HT1080 (cell line): Measurements from ENCODE around the gene AFF3. TPM values are rescaled to one million over a fixed set of nuclear protein-coding genes. Genes with fewer than 3 reads are reported as not detected.

Experiments used
- DNase-seq: peaks from one replicate; pipeline ENCODE4 v3.0.0-alpha.2; 2015; ENCODE audit warnings: low read depth
- total RNA-seq: library from RNA; depleted of rRNA; stranded (reverse); fragments of >200 nt; shearing (Covaris generic); gene quantifications from 2 replicates; pipeline ENCODE4 v1.2.3, GENCODE V29; 2014

Gene AFF3
- total RNA-seq, 1 experiment from 2014 or later = 9.3 TPM

DNA sequence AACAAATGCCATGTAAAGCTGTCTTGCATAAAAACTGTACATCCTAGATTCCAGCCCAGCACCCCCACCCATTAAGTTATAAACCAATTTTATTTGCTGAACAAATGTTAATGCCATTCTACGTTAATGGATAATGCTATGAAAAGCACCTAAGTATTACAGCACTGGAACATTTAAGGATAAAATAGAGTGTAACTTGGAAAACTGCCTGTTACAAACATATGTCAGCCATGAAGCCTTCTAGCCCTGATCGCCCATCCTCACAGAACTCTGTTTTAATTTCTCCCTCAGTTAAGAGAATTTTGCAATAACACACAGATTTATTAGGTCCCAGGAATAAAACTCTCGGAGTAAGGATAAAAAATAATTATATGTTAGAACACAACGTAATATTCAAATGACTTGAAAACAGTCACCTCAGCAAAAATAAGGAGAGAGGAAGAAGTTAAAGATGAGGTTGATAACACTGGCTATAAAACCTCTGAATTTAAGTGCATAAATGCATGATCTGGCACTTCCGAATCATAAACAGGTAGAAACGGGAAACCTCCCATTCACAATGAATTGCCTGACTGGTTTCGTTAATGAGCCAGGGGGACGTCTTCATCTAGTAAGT lies 308.7 kb downstream of the AFF3 start:
- DNase-seq = no peak

DNA sequence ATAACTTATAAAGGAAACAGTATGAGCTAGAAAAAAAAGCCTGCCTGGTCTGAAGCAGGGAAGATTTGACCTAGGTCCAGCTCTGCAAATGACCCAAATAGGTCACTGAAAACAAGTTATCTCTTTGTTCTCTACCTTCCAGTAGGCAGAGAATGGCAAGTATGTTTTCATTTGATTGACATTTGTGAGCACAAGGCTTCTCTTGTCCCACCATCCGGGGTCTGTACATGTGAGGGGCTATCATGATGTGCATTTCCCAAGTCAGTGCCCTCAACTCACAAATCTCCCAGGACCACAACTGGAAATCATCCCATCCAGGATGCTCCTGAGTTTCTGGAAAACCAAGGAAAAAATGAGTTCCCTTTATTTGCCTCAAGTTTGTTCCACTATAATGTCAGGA lies 309.5 kb downstream of the AFF3 start:
- no peak for DNase-seq

DNA sequence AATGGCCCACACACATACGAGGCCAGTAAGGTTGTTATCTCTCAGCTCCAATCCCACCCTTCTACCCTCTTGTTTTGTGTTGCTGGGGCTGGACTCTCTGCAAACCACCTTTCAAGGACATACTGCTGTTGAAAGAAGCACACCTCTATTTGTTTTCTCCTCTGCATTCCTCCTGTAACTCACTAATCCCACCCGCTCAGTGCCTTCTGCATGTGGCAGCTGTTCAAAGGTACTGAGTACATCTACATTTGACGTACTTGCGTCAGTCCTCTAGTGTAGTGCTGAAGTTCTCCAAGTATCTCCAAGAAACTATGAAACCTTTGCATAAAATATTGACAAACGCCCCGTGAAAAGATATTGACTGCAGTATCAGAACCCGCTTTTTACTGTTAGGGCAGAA lies 310.6 kb downstream of the AFF3 start:
- DNase-seq = no peak

DNA sequence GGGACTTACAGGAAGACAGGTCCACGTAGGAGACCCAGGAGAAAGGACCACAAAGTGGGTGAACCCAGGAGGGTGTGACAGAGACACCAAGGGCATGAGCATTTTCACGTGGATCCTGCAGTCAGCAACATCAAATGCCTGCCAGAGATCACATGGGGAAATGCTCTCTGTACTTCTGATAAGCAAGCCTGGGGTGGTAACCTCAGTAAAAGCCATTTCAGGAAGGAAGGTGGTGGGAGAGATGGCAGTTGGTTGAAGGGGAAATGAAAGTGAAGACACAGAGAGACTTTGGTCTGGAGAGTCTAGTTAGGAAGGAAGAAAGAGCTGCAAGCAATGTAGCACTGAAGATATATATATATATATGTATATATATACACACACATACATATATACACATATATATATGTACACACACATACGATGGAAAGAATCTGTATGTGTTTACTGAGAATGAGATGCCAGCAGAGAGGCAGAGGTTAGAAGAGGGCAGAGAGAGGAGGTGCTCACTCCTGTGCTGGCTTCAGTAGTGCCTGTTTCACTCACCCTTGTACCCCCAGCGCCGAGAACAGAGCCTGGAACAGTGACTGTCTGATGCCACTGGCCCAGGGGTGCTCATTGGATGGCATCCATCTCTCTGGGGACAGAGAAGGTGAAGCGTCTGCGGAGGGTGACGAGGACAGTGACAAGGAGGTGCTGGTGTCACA lies 314.9 kb downstream of the AFF3 start:
- no peak for DNase-seq

DNA sequence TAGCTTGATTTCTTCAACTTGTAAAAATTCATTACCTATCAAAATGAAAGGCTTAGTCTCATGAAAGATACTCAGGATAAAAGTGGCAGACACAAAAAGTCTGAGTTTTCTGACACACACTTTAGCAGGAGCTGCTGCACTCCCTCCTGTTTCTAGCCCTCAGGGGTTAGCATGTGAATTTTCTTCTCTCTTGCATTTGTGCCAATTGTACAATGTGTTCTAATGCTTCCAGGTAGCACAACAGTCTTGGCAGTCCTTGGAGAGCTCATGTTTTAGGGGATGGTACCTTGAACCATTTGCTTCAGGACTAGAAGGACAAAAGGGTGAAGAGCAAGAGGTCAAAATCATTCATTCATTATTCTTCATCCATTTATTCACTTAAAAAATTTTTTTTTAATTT lies 316.8 kb downstream of the AFF3 start:
- no peak for DNase-seq

DNA sequence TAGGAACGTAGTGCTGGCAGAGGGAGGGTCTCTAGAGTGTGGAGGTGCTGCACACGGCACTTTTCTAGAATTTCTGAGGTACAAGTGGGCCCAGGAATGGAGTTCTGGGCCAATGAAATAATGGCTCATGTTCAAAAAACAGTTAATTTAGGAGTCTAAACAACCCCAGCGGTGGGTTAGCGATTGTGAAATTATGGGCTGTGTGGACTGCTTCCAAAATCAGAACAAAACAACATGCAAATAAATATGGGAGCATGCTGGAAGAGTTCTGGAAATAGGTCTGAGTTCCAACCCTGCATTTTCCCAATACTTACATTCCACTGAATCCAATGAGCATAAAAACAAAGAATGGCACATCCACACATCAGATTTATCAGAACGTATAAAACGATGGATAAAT lies 317.6 kb downstream of the AFF3 start:
- no peak for DNase-seq

DNA sequence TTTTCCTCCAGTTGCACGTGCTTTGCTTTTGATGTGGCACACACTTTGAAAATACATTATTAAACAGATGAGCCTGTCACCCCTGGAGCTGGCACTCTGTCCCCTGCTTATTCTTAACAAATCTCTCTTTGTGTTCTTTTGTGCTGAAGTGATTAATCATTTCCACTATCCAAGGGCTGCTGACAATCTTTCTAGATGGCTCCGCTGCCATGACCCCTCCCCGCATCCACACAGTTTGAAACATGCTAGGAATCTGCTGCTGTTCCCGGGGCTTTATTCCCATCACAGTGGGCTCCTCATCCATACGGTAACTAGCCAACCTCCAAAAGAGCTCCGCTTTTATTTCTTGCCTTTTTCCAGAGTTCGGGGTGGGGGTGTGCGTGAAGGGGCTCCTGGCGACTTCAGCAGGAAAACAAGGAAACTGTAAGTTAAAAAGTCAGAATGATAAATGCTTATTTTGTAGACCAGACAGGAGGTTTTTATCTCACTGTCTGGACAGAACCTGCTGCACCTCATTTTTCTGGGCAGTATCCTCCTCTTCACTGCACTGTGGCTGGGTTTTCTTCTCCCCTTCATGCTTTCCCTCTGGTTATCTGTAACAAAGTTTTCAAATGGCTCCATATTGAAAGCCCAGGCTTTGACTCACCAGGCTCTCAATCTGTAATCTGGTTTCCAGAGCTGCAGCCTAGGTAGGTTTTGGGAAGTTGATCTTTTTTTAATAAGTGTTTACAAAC lies 319.7 kb downstream of the AFF3 start:
- DNase-seq = no peak

DNA sequence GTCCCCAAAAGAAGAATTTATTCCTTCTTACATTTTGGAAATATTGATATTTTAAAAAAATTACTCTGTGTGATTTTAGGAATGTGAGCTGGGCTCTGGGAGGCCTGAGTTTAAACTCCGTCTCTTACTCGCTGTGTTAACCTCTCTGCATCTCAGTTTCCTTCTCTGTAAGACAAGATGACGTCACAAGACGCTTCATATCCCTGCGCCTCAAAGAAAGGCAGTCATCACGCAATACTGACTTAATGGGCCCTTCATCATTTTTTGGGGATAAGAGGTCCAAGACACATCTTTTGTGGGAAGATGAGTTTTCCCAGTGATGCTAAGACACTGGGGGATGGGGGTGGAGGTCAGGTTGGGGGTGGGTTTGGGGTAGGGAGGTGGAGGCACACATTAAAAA lies 320.4 kb downstream of the AFF3 start:
- DNase-seq = no peak

DNA sequence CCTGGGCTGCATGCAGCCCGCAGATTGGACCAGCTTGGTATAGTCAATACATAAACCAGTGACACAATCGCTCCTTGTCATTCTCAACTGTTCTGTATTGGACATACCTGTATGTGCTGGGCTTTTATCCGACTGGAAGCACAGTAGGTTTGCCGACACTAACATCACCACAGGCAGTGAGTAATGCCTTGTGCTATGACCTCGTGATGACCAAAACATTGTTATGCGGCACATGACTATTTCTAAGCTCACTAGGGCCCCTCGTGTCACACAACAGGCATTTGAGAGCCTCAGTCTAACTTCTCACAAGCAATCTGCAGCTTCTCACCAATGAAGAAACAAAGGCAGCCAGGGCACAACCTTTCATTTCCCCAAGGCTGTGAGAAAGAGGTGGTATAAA lies 320.8 kb downstream of the AFF3 start:
- DNase-seq = peak; percentile 88

DNA sequence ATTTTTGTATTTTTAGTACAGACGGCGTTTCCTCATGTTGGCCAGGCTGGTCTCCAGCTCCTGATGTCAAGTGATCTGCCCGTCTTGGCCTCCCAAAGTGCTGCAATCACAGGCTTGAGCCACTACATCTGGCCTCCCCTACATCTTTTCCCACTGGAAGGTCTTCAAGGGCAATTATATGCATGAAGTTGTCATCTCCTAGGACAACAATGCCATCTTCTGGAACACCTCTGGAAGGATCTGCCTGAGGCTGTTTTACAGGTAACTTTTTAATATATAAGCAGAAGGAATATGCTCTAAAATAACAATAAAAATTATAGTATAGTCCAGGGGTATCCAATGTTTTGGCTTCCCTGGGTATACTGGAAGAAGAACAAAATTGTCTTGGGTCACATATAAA lies 321.4 kb downstream of the AFF3 start:
- no peak for DNase-seq

DNA sequence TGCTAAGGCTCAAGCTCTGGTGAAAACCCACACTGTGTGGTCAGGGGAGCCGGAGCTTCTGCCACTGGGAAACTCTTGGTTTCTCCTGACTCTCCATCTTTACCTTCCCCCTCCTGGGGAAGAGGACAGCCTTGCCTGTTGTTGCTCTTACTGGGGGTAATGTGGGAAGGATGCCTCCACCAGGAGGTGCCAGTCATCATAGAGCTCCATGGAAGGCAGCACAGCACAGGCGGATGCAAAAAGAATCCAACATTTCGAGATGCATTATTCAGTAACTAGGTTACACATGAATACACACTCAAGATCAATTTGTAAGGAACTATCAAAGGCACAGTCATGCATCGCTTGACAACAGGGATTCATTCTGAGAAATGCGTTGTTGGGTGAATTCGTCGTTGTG lies 322.6 kb downstream of the AFF3 start:
- DNase-seq = no peak

DNA sequence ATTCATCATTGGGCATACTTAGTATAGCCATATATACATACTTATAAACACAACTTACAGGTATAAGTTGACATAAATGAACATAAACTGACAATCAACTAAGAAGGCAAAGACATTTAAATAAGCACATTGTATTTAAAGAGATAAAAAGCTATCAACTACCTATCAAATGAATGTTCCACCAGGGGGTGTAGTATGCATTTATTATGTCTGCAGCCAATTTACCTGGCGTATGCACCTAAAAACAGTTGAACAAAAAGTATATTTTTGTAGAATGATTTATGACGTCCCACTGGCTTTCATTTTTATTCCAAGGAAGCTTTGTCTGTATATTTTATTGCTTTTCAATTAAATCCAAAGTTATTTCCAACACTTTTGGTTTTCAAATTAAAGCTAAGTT lies 323.5 kb downstream of the AFF3 start:
- DNase-seq = peak; percentile 29

DNA sequence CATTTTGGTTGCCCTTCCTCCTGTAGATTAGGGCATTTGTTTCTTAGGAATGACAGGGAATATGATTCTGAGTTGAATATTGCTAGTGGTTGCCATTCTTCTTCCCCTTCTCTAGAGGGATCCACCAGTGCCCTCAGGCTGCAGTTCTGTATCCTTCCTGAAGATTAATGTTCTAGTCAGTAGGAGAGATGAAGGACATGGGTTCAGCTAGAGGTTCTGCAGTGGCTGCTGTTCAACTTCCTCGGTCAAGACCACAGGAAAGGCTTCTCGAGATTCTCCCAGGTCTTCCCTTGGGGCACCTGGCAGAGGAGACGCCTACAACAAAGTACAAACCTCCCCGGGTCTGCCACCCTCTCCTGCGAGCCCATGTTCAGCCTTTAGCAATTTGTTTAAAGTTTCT lies 325.5 kb downstream of the AFF3 start:
- no peak for DNase-seq

DNA sequence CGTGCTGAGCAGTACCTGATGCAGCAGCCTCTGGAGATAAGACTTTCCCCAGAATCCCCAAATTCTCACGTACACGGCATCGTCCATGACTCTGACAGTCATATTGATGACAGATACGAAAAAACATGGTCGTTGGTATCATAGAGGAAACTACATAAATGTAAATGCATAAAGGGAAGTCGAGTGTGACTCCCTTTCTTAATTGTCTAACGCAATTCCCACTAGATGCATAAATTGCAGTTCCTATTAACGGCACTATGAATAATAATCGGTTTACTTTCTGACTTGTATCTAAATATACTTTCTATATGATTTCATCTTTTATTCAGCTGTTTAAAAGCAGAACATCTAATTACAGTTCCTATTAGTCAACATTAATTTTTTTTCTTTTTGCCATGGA lies 330.0 kb downstream of the AFF3 start:
- no peak for DNase-seq

DNA sequence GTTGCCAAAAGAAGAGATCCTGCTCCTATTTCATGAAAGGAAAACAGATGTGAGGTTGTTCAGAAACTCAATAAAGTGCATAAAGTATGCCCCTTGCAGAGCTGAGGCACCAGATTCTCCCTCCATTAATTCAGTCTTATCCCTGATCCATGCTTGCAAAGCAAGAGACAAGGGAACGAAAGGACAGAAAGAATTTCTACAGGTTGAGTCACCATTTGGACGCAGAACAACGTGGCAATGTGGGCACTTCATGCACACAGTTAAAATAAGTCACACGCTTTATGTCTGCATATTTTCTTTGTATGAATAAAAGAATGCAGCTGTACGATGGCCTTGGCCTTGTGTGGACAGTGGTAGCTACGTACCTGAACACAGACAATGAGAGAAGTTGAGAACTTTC lies 330.8 kb downstream of the AFF3 start:
- DNase-seq = peak; percentile 76

DNA sequence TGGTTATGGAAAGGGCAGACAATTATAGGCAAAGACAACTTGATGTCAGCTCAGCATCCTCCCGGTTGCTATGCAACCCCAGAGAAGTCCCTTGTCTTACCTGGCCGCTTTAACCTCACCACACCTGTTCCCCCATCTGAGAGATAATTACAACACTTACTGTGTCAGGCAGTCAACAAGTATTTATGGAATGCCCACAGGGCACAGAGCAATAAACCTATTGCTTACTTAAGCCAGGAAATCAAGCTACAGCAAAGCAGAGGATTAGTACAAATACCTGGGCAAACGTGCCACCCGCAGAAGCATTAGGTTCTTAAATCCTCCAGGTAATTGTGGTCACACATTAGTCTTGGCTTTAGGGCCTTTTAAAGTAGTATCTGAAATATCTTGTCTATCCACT lies 332.2 kb downstream of the AFF3 start:
- DNase-seq = no peak

DNA sequence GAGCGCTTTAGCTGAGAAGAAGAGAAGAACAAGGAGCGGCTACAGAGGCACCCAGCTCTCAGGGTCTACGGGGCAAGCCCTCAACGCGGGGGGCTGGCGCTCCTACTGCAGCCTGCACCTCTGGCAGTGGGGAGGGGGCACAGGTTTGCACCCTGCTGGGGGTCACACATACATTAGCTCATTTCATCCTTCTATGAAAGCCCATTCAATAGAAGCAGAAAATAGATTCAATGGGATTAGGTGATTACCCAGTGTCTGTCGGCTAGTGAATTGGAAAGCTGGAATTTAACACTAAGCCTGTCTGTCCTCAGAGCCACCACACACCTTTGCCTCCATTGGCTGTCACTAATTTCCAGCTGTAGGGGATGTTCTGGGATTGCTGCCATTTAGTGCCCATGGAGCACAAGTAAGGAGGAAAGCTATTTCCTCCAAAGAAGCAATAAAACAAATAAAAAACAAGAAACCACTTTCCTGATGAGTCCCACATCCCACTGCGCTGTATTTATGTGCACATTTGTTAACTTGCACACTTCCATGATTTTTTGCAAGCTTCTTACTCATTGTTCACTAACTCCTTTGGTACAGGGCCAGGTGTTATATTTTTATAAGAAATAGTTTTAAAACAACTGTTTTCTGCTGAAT lies 333.0 kb downstream of the AFF3 start:
- no peak for DNase-seq

DNA sequence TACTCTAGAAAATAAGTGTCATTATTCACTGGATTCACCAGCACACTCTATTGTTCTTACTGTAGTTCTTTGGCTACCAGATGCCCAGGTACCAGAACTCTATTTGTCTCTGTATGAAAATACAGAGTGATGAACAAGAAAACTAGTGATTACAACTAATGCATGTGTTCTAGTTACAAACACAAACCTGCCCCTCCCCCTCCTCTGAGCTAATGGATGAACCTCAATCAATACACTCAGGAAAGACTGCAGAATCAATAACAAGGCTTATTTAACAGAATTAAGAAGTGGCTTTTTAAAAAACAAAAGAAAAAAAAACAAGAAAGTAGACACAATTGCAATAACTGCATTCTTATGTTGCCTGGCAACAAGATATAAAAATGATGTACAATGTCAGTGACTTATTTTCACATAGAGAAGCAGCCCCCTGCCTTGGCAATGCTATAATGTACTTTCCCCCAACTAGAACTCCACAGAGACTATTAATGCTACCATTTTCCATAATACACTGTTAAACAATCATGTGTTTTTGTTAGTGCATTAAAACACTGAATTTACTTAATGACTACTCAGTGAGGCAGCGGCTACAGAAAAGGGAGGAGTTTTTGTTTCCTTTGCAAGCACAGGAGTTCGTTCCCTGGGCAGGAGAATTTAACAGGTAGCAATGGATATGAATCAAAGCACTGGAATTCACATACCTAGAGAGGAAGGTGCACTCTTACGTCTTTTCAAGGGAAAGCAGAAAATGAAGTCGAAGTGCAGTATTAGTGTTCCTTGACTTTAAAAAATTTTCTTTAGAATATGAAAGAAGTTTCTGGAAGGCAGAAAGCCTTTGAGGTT lies 333.8 kb downstream of the AFF3 start:
- DNase-seq = no peak

DNA sequence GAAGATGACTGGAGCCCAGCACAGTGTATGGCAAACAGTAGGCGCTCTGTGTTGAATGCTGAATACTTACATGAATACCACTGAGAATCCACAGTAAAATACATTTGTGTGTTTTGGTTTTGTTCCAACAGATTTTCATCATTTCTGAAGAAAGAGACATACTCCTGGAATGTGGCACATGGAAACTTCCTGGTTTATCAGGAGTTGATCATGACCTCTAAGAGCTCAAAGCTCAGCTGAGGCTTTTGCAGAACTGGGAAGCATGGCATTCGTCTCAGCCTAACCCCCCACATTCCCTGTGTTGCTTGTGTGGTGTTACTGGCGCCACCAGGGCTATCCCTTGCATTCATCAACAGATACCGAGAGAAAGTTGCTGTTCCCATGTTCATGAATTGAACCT lies 335.6 kb downstream of the AFF3 start:
- DNase-seq = peak; percentile 70

DNA sequence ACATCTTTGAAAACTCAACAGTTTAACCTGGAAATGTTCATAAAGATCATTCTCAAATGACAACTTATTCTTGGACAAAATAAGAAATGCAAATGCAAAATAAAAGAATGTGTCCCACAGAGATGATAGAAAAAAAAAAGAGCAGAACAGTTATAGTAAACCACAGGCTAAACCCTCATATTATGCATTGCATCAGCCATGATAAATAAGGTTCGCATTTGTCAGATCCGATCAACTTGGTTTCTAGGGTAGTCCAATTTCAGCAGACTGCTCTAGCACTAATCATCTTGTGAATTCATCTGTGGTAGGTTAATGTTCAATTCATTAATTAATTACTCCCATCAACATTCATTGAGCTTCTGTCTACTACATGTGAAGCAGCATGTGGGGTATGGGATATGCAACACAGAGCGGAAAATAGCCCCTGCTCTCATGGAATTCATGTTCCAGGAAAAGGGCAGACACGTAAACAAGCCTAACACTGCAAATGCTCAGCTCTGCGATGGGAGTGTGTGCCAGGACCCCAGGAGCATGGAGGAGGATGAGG lies 336.4 kb downstream of the AFF3 start:
- no peak for DNase-seq

DNA sequence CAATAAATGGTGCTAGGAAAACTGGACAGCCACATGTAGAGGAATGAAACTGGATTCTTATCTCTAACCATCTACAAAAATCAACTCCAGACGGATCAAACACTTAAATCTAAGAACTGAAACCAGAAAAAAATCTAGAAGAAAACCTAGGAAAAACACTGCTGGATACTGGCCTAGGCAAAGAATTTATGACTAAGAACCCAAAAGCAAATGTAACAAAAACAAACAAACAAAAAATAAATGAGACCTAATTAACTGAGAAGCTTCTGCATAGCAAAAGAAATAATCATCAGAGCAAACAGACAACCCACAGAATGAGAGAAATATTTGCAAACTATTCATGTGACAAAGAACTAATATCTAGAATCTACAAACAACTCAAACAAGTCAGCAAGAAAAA lies 338.5 kb downstream of the AFF3 start:
- DNase-seq = no peak
